ENCODE data around the gene TXNRD1. TPM values are rescaled to one million over a fixed set of nuclear protein-coding genes. Genes with fewer than 3 reads are reported as not detected.
A peak's percentile ranks its signal among the peaks of the same experiment; 100 is the strongest.

The TXNRD1 gene
- total RNA-seq, 6 experiments from 2014 or later: 40.3 to 153 (median 74.5) TPM

- TF ChIP-seq CTCF (IDR thresholded peaks at IDR 0.05) (no peak), POLR2A (IDR thresholded peaks at IDR 0.05) (no peak)
- Histone ChIP-seq H3K4me1 (no peaks in the 10 kb centered on the region), H3K27me3 (no peaks in the 10 kb centered on the region), H3K9me3 (no peaks in the 10 kb centered on the region), H3K36me3 (peaks cover 0 to 10% (median 4%) of the 10 kb centered on the region in 4 donors), H3K4me3 (no peak overlapping the region), H3K27ac (no peak overlapping the region)
- 43% methylated on average over 4 of the region's 17 CpGs for WGBS (ENCODE audit: insufficient coverage, low coverage, low lambda C conversion rate, missing lambda C conversion rate)
- DNase-seq: no peak
- ATAC-seq: peak in 1 of 4 donors; percentile 4
- intact Hi-C loops (cut with DNase I): loop anchor here in 1 of 2 donors (5.0 kb wide), 1 partner anchor 154 kb away; no protein-coding TSS in a partner anchor
These were observed 140.9 kb downstream of the TXNRD1 start for GRCh38 chr12:104356231-104357115.

- WGBS (ENCODE audit: insufficient coverage, low coverage, low lambda C conversion rate, missing lambda C conversion rate): 86% methylated on average over 1 of the region's 1 CpG
- no peak overlapping the region for H3K27ac ChIP-seq
- peaks cover 0 to 4% (median 2%) of the 10 kb centered on the region in 4 donors for H3K36me3 ChIP-seq
- DNase-seq (no peak), ATAC-seq (no peak)
- H3K4me3 ChIP-seq: no peak overlapping the region
- TF ChIP-seq POLR2A (IDR thresholded peaks at IDR 0.05) (no peak), CTCF (IDR thresholded peaks at IDR 0.05) (no peak)
- H3K4me1 ChIP-seq: no peaks in the 10 kb centered on the region
- intact Hi-C loops (cut with DNase I): loop anchor here in 1 of 2 donors (5.0 kb wide), 1 partner anchor 155 kb away; no protein-coding TSS in a partner anchor
- H3K27me3 ChIP-seq: no peaks in the 10 kb centered on the region
- H3K9me3 ChIP-seq: no peaks in the 10 kb centered on the region
These were observed 141.9 kb downstream of the TXNRD1 start for GRCh38 chr12:104357421-104357952.

DNA sequence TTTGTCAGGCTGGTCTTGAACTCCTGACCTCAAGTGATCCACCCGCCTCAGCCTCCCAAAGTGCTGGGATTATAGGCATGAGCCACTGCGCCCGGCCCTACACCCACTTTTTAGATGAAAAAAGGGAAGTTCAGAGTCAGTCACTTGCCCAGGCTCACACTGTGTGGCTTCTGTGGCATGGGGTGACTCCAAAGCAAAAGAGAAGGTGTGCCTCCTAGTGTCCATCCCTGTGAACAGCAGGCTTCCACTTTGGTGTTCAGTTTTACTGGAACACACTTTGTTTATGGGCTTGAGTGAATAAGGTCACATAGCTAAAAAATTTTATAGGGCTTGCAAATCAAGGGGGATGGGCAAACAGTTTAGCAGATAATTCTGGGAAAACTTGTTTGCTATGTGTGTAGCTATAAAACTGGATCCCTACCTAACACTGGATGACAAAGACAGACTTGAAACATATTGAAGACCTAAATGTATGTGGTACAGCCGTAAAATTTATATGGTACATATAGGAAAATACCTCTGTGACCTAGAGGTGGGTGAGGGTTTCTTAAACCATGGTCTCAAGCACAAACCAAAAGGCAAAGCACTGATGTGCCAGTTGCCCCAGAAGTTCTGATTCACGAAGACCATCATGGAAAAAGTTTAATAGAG is 142.9 kb downstream of the TXNRD1 start:
- Histone ChIP-seq H3K27ac (no peak overlapping the region), H3K9me3 (no peaks in the 10 kb centered on the region), H3K4me3 (no peak overlapping the region), H3K36me3 (no peaks in the 10 kb centered on the region), H3K4me1 (no peaks in the 10 kb centered on the region), H3K27me3 (no peaks in the 10 kb centered on the region)
- DNase-seq (peak; percentile 56 to 64 (median 60)), ATAC-seq (peak; percentile 91 to 95 (median 94))
- TF ChIP-seq POLR2A (IDR thresholded peaks at IDR 0.05) (no peak), CTCF (IDR thresholded peaks at IDR 0.05) (peak; percentile 84 to 91 (median 88))
- intact Hi-C loops (cut with DNase I): loop anchor here in 1 of 2 donors (5.0 kb wide), 1 partner anchor 156 kb away; no protein-coding TSS in a partner anchor
- WGBS (ENCODE audit: insufficient coverage, low coverage, low lambda C conversion rate, missing lambda C conversion rate): 57% methylated on average over 4 of the region's 5 CpGs

DNA sequence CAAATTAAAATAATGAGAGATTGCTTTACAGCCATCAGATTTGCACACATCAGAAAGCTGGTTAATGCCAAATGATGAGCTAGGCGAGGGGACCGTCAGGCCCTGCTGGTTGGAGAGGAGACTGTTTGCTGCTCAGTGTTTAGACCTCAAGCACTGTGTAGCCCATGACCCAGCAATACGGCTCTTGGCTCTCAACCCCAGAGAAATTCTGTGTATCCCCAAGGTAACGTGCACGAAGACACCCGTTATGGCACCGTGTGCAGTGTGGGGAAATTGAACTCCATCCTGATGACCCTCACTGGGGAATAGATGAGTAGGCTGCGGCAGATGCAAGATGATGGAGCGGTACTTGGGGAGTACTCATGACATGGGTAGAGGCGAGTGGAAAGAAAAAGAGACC is 143.6 kb downstream of the TXNRD1 start:
- no peaks in the 10 kb centered on the region for H3K36me3 ChIP-seq
- no peak for TF ChIP-seq CTCF (IDR thresholded peaks at IDR 0.05)
- TF ChIP-seq POLR2A (IDR thresholded peaks at IDR 0.05): no peak

More for the DNA sequence above, 143.6 kb downstream of the TXNRD1 start:
- Histone ChIP-seq H3K27me3 (no peaks in the 10 kb centered on the region), H3K4me3 (no peak overlapping the region), H3K4me1 (no peaks in the 10 kb centered on the region), H3K9me3 (no peaks in the 10 kb centered on the region), H3K27ac (no peak overlapping the region)
- ATAC-seq (no peak), DNase-seq (peak in 1 of 3 donors; percentile 35)
- WGBS (ENCODE audit: insufficient coverage, low coverage, low lambda C conversion rate, missing lambda C conversion rate): 91% methylated on average over 10 of the region's 10 CpGs
- intact Hi-C loops (cut with DNase I): loop anchor here in 1 of 2 donors (5.0 kb wide), 1 partner anchor 157 kb away; no protein-coding TSS in a partner anchor

Measured in right lobe of liver (tissue), 6 donors.